GM18517 (cell line): ENCODE results near the gene PUM1.
A peak's percentile ranks its signal among the peaks of the same experiment; 100 is the strongest.
"Not testable (repeated sequence)": the region's sequence is repeated elsewhere in the genome, so short reads cannot be mapped to it uniquely, and the experiment has no call there.

ENCODE experiments used
- ATAC-seq: cut with Tn5 transposase; IDR thresholded peaks from one replicate; pipeline ENCODE4 v1.9.1; 2021; ENCODE audit warnings: mild to moderate bottlenecking, moderate library complexity; ENCODE audit not compliant: unreplicated experiment

PUM1 gene

DNA sequence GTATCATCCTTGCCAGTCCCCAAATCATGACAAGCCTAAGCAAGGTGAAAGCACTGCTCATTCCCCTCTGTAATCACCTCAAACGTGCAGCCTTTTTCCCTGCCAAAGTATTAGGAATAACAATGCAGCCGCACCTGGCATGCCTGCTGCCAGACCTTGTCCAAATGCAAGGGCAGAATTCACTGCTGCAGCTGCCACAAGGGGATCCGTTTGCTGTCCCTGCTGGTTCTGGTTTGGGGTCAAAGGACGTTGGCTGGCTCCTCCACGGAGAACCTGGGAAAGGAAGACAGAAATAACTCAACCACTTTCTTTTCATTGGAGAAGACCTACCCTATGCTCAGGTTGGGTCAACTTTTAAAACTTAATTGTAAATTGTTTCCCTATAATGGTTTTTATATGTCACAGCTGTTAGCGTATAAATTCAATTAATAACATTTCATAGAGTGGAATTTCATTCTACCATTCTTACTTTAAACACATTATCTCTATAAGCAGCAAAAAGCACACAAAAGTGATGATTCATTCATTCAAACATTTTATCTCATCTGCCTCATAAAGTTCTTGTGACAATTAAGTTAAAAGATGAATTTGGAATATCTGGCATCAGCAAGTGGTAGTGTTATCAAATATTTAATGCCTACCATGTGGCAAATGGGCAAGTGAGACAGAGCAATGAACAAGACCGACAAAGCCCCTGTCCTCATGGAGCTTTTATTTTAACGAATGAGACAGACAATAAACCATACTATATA lies 97.1 kb downstream of the PUM1 start:
- no peak for ATAC-seq

DNA sequence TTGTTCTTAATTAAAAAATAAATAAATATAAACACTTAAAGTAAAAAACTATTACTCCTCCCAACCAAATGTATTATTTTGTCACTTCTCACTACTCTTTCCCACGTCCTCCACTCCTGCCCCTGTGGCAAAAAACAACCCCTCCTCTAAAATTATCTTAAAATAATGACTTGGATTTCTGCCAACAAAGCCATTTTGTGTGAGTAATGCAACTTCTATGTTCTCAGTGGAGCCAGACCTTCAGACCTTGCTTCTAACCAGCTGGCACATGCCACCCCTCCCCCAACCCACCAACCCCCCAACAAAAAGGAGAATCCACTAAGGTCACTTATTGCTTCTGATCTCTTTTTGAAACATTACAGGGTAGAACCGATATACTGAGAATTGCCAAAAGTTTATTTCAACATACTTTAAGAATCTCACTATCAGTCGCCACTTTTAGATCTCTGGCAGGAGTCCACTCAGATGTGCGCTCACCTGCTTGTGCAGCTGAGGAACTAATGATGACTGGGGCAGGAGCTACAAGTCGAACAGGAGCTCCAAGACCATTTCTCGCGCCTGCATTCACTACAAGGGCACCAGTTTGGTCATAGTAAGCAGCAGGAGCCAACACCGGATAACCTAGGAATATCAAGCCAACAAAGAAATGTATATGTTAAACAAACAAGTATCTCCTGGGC lies 98.7 kb downstream of the PUM1 start:
- ATAC-seq: no peak

DNA sequence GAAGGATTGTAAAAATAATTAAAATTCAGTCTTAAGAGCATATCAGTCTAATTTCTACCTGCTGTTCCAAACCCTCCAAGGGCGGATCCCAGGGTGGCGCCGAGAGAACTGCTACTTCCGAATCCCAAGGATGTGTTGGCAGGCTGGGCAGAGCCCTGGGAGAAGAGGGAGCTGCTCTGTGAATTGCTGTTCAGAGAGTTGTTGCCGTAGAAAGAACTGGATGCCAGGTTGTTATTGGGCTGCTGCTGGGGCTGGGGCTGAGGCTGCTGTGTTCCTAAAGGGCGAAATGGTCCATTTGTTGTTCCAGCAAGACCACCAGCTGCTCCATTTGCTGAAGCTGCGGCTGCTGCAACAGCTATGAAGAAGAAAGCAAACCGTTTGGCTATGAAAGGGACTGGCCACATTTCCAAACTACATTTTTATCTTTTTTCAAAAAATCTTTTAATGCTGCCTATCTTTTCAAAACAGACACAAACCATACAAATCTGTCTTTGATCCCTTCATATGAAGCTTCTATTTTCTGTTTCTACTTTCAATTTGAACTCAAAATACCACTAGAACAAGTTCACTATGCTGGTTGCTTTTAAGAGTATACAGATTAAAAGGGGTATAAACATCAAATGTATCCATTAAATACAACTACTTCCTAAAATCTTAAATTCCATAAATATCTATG lies 99.5 kb downstream of the PUM1 start:
- no peak for ATAC-seq

DNA sequence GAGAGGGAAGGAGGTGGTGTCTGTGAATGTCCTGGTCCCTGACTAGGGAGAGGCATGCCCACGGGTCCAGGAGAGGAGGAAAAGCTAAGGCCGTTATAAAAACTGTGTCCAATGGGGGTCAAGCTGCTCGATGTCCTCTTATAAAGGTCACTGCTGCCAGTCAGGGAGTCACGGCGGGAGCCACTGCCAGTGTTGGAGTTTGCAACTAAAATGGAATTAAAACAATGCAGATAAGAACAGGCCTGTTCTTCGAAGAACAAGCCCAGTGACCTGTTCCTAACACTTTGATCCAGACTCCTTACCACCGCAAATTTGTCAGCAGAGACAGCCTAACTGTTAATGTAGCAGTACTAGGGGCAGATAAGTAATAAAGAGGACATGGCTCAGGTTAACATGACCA lies 100.8 kb downstream of the PUM1 start:
- no peak for ATAC-seq

DNA sequence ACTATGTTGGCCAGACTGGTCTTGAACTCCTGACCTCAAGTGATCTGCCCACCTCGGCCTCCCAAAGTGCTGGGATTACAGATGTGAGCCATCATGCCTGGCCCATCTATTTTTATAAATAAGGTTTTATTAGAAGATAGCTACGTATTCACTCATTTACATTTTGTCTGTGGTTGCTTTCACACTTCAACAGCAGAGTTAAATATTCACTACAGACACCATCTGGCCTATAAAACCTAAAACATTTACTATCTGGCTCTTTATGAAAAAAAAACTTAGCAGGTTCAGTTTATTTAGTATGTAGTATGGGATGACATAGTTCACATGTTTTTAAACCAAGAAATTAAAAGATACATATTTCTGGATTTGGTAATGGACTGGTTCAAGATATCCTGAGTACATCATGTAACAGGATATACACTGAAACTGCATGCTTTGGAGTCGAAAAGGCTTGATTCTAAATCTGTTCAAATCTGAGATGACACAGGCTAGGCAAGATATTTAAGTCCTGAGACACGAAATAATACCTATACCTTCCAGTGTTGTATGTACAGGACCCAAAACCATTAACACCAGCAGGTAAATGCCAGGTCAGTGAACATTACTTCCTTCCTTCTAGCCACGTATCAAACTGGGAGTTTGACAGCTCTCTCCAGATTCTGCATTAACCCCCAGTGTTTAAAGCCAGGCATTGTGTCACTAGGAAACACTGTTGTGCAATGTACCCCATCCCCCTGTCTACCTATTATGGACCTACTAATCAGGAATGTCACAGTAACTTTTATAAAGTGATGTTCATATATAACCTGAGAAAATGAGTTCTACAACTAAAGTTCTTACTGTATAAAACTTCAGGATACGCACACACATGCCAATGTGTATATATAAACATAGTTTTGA lies 102.7 kb downstream of the PUM1 start:
- peak; percentile 54 for ATAC-seq

DNA sequence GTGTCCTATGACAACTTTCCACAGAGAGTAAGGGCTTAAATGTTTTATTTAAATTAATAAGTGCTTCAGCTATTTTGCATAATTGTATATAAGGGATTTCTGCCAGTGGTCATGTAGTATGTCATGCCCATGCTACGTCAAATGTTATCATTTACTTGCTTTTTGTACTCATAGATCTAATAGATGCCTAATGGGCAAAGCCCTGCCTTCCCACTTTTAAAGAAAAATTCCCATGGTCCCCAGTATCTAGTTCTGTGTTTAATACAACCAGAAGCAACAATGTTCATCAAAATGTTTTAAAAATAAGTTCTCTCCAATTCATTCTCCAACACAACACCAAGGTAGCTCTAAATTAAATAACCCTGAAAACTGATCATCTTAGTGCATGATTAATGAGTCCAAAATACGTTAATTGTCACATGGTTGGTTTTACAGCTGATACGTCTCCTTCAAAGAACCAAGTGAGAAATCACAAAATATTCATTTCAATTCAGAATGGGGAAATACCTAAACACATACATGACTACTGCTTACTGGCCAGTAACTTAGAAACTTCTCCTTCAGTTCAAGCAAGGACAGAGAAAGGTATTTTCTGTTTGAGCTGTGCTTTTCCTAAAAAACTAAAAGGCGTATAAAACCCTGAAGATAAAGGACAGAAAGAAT lies 107.8 kb downstream of the PUM1 start:
- ATAC-seq: no peak

DNA sequence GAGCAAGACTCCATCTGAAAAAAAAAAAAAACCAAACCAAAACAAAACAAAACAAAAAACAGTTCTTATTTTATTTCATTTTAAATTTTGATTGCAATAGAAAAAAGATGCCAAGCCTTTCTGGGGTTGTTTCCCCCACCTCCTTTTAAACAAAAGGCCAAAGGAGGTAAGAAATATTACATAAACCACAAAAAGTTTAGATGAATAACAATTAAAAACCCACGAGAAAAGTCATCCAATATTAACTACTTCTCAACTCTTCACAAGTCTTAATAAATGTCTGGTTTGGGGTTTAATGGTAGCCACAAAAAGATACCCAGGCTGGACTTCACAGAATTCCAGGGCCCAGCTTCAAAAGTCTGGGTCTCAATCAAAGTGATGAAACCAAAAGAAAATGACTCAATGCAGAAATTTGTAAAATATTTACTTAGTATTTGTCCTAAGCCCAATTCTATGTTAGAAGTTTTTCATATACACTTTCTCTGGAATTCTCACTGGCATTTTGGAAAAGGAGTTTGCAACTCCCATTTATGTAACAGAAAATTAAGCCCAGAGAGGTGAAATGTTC lies 110.0 kb downstream of the PUM1 start:
- no peak for ATAC-seq

DNA sequence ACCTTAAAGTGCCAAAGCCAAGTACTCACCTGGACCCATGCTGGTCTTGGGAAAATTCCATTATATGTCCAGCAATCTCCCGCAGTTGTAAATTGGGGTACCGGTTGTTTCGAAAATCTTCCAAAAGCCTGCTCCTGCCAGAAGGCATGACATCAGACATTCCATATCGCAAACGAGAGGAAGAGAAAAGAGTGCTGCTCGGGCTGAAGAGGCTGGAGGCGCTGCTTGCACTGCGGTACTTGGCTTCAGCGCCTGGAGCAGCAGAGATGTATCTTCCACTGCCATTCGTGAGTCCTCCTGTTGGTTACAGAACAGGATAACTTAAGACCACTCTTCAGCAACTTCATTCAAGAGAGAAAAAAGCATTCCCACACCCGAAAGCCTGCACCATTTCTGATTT lies 111.8 kb downstream of the PUM1 start:
- ATAC-seq: no peak

DNA sequence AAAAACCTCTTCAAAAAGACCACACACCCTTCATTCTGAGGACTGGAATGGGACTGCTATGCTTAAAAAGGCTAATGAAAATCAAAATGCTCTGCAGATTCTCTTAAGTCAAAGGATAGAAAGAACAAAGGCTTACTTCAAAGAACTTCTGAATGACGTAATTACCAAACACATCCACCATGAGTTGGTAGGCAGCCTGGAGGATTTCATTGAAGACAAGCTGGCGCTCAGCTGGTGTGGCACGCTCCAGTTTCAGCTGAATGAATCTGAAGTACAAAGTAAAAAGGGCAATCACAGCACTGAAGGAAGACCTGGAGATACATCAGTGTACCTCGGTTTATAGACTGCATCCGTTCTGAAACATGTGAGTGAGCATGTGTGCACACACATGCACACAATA lies 113.4 kb downstream of the PUM1 start:
- no peak for ATAC-seq

DNA sequence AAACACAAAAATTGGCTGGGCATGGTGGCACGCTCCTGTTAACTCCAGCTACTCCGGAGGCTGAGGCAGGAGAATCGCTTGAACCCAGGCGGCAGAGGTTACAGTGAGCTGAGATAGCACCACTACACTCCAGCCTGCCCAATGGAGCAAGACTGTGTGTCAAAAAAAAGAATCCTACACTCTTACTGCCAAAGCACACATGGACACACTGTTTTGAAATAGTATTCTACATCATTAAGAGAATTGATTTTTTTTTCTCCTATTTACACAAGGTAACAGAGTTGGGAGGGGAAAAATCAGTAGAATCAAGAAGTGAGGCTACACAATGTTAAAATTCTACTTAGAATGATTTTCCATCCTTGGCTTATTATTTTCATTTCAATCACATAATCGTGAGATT lies 114.8 kb downstream of the PUM1 start:
- ATAC-seq: no peak

DNA sequence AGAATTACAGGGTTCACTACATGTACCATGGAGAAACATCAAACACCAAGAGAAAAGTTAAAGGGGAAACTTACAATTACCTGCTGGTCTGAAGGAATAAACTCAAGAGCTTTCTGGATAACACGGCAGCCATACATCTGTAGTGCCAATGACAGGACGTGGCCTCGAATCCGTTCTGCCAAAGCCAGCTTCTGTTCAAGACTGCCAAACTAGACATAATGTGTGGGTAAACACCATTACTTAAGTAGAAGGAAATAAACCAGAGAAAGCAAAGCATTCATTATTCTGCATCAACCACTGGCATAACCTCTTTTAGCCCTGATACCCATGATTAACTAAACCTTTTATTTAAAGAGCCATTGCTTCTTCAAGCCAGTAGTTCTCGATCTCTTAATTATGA lies 115.5 kb downstream of the PUM1 start:
- no peak for ATAC-seq

DNA sequence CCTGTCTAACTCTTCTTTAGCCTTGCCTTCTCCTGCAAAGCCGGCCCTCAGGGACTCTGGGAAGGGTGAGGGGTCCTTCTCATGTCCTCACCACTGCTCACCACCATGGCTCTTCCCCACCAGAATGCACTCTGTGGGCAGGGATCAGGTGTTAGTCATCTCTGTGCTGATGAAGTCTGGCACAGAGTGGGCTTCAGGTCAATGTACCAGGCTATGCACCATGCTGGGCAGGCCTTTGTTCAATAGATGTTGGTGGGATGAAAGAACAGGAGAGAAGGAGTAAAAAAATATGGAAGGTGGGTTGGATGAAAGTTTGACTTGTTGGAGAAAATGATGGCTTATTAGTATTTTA lies 116.1 kb downstream of the PUM1 start:
- not testable (repeated sequence) for ATAC-seq

DNA sequence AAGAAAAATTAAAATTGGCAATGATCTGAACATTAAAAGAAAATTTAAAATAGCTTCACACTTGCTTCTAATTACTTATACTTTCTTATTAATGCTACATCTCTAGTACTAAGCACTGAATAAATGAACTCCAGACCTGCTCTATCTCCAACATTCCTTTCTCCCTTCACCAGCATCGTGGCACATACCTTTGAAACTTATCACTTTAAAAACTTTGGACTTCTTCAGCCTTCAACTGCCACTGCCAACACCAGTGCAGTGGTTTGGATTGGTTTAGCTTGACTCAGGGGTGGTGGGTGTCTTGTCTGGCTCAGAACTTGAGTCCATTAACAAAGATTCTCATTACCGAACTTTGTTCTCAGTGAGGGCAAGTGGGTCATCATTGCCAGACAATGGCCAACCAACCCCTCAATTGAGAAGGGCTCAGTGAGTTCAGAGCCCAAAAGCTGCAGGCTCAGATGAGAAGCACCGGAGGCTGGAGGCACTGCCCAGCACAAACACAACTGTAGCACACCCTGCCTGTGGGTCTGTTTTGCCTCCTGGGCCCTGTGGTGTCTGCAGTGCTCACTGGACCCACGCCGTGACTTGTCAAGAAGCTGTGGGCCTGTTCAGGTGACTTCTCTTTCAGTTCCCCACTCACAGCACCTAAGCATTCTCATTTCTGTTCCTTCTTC lies 116.6 kb downstream of the PUM1 start:
- not testable (repeated sequence) for ATAC-seq

DNA sequence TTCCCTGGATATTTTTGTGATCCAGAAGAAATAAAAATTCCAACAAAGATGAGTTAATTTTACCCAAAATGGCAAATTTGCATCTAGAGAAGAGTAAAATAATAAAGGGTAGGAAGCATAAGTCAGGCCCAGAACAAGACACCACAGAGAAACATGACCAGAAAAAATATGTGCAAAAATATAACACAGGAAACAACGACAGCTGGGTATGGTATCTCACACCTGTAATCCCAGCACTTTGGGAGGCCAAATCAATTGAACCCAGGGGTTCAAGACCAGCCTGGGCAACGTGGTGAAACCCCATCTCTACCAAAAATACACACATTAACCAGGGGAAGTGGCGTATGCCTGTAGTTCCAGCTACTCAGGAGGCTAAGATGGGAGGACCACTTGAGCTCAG lies 117.2 kb downstream of the PUM1 start:
- no peak for ATAC-seq

DNA sequence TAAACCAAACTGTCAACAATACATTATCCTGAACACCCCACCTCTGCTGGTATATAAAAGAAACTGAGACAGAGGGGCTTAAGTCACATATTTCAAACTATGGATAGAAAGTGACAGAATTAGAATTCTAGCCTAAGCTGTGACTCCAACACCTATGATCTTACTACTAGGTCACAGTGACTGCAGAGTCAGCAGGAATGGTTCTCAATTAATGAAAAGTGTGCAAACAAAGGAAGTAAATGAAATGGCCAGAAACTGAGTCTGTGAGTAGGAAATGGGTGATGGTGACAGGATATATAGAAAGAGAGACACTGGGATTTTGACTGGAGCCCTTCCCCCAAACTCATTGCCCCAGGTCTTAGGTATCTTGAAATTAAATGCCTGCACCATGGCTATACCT lies 118.3 kb downstream of the PUM1 start:
- ATAC-seq: no peak

DNA sequence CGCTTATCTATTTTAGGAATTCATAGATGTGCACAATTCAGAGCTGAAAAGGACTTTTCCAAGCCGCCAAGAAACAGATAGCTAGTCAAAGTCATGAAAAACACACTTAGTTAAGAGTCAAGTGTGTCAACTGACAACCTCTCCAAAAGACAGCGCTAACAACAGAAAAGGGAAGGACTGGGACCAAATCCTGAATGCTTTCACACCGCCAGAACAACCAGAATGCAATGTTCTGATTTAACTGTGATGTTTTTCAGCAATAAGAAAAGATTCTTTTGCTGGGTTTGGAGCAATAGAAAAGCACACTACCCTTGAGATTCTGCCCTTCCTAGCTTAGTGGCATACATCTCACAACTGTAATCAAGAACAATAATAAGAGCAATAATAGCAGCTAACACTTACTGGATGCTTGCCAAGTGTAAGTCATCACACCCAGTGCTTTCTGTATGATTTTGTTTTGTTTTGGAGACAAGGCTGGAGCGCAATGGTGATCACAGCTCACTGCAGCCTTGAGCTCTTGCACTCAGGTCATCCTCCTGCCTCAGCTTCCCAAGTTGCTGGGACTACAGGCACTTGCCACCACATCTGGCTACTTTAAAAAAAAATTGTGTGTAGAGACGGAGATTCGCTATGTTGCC lies 123.1 kb downstream of the PUM1 start:
- ATAC-seq: no peak

DNA sequence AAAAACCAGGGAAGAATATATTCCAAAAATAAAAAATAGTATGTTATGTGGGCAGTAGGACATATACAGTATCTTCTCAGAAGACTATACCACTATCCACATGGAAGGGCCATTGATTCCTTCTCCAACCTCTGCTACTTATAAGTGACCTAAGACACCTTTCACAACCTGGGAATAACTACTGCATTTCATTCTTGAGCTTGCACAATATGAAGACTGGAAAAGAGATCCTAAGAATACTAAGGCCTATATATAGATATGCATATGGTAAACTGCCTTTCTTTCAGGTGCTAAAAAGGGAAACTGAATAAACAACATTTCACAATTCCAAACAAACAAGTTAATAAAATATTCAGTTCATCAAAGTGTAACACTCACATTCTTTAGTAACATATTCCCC lies 125.0 kb downstream of the PUM1 start:
- no peak for ATAC-seq

DNA sequence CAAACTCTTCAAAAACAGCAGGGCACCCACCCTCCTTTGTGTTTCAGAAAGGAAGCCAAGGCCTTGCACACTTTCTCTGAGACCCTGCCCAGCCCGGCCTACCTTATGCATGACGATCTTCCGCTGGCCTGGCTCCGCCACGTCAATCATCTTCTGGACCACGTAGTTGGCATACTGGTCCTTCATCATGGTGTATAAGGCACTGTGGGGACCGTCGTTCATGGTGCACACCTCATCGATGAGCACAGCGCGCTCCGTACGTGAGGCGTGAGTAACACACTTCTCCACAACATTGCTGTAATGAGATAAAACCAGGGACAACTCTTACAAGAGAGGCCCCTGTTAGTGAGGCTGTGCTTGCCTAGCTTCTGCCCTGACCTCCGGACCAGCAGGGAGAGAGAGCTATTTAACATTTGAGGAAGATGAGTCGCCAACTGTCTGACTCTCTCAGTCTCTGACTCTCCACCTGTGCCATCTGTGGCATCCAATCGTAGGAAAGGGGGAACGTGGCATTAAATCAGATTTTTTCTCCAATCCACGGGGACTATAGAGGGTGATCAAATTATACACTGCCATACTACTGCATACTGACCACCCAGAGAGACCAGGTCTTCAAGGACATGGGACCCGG lies 128.9 kb downstream of the PUM1 start:
- ATAC-seq: no peak

DNA sequence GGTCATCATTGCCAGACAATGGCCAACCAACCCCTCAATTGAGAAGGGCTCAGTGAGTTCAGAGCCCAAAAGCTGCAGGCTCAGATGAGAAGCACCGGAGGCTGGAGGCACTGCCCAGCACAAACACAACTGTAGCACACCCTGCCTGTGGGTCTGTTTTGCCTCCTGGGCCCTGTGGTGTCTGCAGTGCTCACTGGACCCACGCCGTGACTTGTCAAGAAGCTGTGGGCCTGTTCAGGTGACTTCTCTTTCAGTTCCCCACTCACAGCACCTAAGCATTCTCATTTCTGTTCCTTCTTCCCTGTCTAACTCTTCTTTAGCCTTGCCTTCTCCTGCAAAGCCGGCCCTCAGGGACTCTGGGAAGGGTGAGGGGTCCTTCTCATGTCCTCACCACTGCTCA lies 129.8 kb downstream of the PUM1 start:
- ATAC-seq: not testable (repeated sequence)
